Progenitor cell of endocrine pancreas (in vitro differentiated cells): ENCODE measurements around the gene CREM. TPM values are rescaled to one million over a fixed set of nuclear protein-coding genes. Genes with fewer than 3 reads are reported as not detected.
A peak's percentile ranks its signal among the peaks of the same experiment; 100 is the strongest.

Source experiments
- DNase-seq: peaks from one replicate; pipeline ENCODE4 v3.0.0; 2021; ENCODE audit warnings: low spot score; ENCODE audit not compliant: unreplicated experiment
- H3K27ac Mint-ChIP-seq: 2 replicates; pipeline ENCODE4 v1.8.0; 2021; ENCODE audit warnings: mild to moderate bottlenecking, moderate library complexity, mixed read lengths
- H3K27me3 Mint-ChIP-seq: 2 replicates; pipeline ENCODE4 v1.8.0; 2021; ENCODE audit warnings: mixed read lengths
- H3K36me3 Mint-ChIP-seq: 2 replicates; pipeline ENCODE4 v1.8.0; 2022; ENCODE audit warnings: mixed read lengths; ENCODE audit not compliant: insufficient read depth
- H3K4me1 Mint-ChIP-seq: 2 replicates; pipeline ENCODE4 v1.8.0; 2021; ENCODE audit warnings: low read depth, mixed read lengths
- H3K4me3 Mint-ChIP-seq: 2 replicates; pipeline ENCODE4 v1.8.0; 2021; ENCODE audit warnings: low read depth, mild to moderate bottlenecking, moderate library complexity, mixed read lengths
- H3K9me3 Mint-ChIP-seq: 2 replicates; pipeline ENCODE4 v1.8.0; 2021; ENCODE audit warnings: low read depth, mixed read lengths
- CTCF ChIP-seq: fragments of 200-600 bp; sonication (generic); IDR thresholded peaks from one replicate; pipeline ENCODE4 v1.5.0; 2021; ENCODE audit warnings: antibody characterized with exemption, mild to moderate bottlenecking; ENCODE audit not compliant: unreplicated experiment
- total RNA-seq: library from RNA; stranded (reverse); gene quantifications from 2 replicates; pipeline ENCODE4 v1.2.1, GENCODE V29; 2021

CREM gene
- total RNA-seq, 1 donor from 2014 or later: 36.1 TPM

GRCh38 chr10:35124540-35124939 lies 2.1 kb upstream of the CREM start:
- DNase-seq: no peak
- Mint-ChIP-seq H3K27ac (no peak overlapping the region), H3K36me3 (peaks cover 2% of the 10 kb centered on the region), H3K9me3 (no peaks in the 10 kb centered on the region), H3K27me3 (no peaks in the 10 kb centered on the region), H3K4me3 (no peak overlapping the region), H3K4me1 (peaks cover 6% of the 10 kb centered on the region)
- no peak for TF ChIP-seq CTCF

GRCh38 chr10:35126062-35126529 lies 550 bp upstream of the CREM start:
- Mint-ChIP-seq H3K27ac (peak overlapping the region; percentile 98), H3K4me3 (peak overlapping the region; percentile 91), H3K36me3 (peaks cover 2% of the 10 kb centered on the region)

GRCh38 chr10:35127289-35127891 lies 744 bp downstream of the CREM start:
- no peaks in the 10 kb centered on the region for H3K27me3 Mint-ChIP-seq
- H3K27ac Mint-ChIP-seq: peak overlapping the region; percentile 99
- peak overlapping the region; percentile 91 for H3K4me3 Mint-ChIP-seq
- TF ChIP-seq CTCF: no peak
- no peaks in the 10 kb centered on the region for H3K9me3 Mint-ChIP-seq
- H3K4me1 Mint-ChIP-seq: peaks cover 8% of the 10 kb centered on the region
- peak; percentile 36 for DNase-seq
- peaks cover 2% of the 10 kb centered on the region for H3K36me3 Mint-ChIP-seq

More at GRCh38 chr10:35126062-35126529, 550 bp upstream of the CREM start:
- TF ChIP-seq CTCF: no peak
- Mint-ChIP-seq H3K9me3 (no peaks in the 10 kb centered on the region), H3K27me3 (no peaks in the 10 kb centered on the region), H3K4me1 (peaks cover 8% of the 10 kb centered on the region)
- DNase-seq: no peak

- Mint-ChIP-seq H3K9me3 (no peaks in the 10 kb centered on the region), H3K4me3 (peak overlapping the region; percentile 91), H3K4me1 (peaks cover 8% of the 10 kb centered on the region), H3K27me3 (no peaks in the 10 kb centered on the region), H3K27ac (no peak overlapping the region), H3K36me3 (peaks cover 2% of the 10 kb centered on the region)
- TF ChIP-seq CTCF: no peak
- no peak for DNase-seq
Measured at GRCh38 chr10:35129185-35129674, 2.6 kb downstream of the CREM start.

GRCh38 chr10:35130663-35131062 lies 4.0 kb downstream of the CREM start:
- TF ChIP-seq CTCF: no peak
- Mint-ChIP-seq H3K4me3 (no peak overlapping the region), H3K36me3 (peaks cover 2% of the 10 kb centered on the region), H3K27me3 (no peaks in the 10 kb centered on the region), H3K4me1 (peaks cover 8% of the 10 kb centered on the region), H3K27ac (no peak overlapping the region), H3K9me3 (no peaks in the 10 kb centered on the region)
- DNase-seq: no peak
